BJ (cell line): ENCODE results near the gene LAP3. TPM values are rescaled to one million over a fixed set of nuclear protein-coding genes. Genes with fewer than 3 reads are reported as not detected.

Experiments
- CTCF ChIA-PET: fragments of 350-600 bp; formaldehyde crosslinking; extraction: SDS; loops from one replicate; lab custom pipeline; 2021; ENCODE audit warnings: antibody characterized with exemption, inconsistent platforms; lab: Yijun Ruan, JAX
- POLR2A ChIA-PET: fragments of 300-600 bp; sonication (Branson Sonifier 250); formaldehyde crosslinking; extraction: SDS; loops from one replicate; lab custom pipeline; 2021; ENCODE audit warnings: antibody characterized with exemption; lab: Charles Lee
- DNase-seq: peaks from one replicate; pipeline ENCODE4 v3.0.0-alpha.2; 2011; ENCODE audit warnings: low read depth
- H3K27me3 ChIP-seq: 2 replicates; pipeline ENCODE4 v1.6.0; 2011; ENCODE audit warnings: low read length; ENCODE audit not compliant: control insufficient read depth, insufficient read depth
- H3K36me3 ChIP-seq: 2 replicates; pipeline ENCODE4 v1.5.1; 2011; ENCODE audit warnings: low read length; ENCODE audit not compliant: control insufficient read depth, insufficient read depth
- H3K4me3 ChIP-seq: 2 replicates; pipeline ENCODE4 v1.5.1; 2011; ENCODE audit warnings: low read depth, mild to moderate bottlenecking, control low read depth, low read length
- CTCF ChIP-seq: IDR thresholded peaks from 2 replicates; pipeline ENCODE4 v1.5.1; 2011; ENCODE audit warnings: low read depth, mild to moderate bottlenecking, control low read depth, inconsistent platforms, low read length, moderate library complexity; ENCODE audit not compliant: insufficient read depth
- polyA plus RNA-seq: library from polyadenylated mRNA; depleted of rRNA; stranded (reverse); fragments of >200 nt; gene quantifications from 2 replicates; pipeline ENCODE4 v1.2.3, GENCODE V29; 2011

Gene LAP3
- polyA plus RNA-seq, 1 experiment = 42.8 TPM

GRCh38 chr4:17560065-17560673, 16.8 kb upstream of the LAP3 start:
- POLR2A ChIA-PET = no interaction called here

DNA sequence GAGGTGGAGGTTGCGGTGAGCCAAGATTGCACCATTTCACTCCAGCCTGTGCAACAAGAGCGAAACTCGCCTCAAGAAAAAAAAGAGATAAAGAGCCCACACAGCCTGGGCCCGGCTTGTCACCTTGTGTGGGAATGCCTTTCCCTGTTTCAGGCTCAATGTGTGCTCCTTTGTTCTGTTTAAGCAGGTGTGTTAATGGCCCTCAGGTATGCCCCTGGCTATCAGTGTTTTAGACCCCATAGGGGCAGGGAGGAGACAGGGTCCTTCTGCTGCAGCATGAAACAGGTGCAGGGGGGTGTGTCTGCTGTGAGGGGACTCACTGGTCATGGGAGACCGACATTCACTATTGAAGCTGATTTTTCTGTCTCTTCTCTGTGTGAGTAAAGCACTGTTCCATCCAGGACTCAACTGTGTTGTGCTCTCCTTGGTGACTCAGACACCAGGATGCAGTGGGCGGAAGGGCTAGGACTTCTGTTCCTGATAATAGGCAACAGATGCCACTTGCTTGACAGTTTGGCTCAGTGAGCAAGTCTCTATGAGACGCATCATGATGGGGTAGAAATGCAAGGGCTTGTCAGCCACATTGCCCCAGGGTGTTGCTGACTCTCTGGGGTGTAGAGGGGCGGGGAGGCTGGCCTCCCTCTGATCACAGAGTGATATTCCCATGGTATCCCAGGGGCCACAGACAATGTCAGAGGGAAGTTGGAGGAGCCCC, 15.6 kb upstream of the LAP3 start:
- Histone ChIP-seq H3K4me3 (no peak overlapping the region), H3K27me3 (no peaks in the 10 kb centered on the region), H3K36me3 (no peaks in the 10 kb centered on the region)
- ChIA-PET CTCF (no interaction called here), POLR2A (no interaction called here)
- no peak for TF ChIP-seq CTCF
- DNase-seq = peak; percentile 66

More at GRCh38 chr4:17560065-17560673, 16.8 kb upstream of the LAP3 start:
- Histone ChIP-seq H3K27me3 (no peaks in the 10 kb centered on the region; the same call in 1 of the 2 replicates), H3K4me3 (no peak overlapping the region), H3K36me3 (no peaks in the 10 kb centered on the region)
- CTCF ChIA-PET = interaction anchor here (3.3 kb wide), 1 partner anchor 11 kb away, joined by 15 read pairs; no protein-coding TSS in a partner anchor
- no peak for DNase-seq
- no peak for TF ChIP-seq CTCF

- H3K27me3 ChIP-seq = no peaks in the 10 kb centered on the region
- no peaks in the 10 kb centered on the region for H3K36me3 ChIP-seq
- DNase-seq = no peak
- no peak overlapping the region for H3K4me3 ChIP-seq
- no peak for TF ChIP-seq CTCF
- CTCF ChIA-PET = interaction anchor here (0.8 kb wide), 1 partner anchor 1026 kb away, joined by 3 read pairs; no protein-coding TSS in a partner anchor
- POLR2A ChIA-PET = no interaction called here
Observed at GRCh38 chr4:17562157-17562556, 14.8 kb upstream of the LAP3 start.

- Histone ChIP-seq H3K4me3 (no peak overlapping the region), H3K36me3 (no peaks in the 10 kb centered on the region), H3K27me3 (no peaks in the 10 kb centered on the region)
- no peak for TF ChIP-seq CTCF
- CTCF ChIA-PET = interaction anchor here (1.2 kb wide), 1 partner anchor 17 kb away, joined by 3 read pairs; no protein-coding TSS in a partner anchor
- POLR2A ChIA-PET = no interaction called here
- no peak for DNase-seq
Observed at GRCh38 chr4:17565846-17566245, 11.2 kb upstream of the LAP3 start.

DNA sequence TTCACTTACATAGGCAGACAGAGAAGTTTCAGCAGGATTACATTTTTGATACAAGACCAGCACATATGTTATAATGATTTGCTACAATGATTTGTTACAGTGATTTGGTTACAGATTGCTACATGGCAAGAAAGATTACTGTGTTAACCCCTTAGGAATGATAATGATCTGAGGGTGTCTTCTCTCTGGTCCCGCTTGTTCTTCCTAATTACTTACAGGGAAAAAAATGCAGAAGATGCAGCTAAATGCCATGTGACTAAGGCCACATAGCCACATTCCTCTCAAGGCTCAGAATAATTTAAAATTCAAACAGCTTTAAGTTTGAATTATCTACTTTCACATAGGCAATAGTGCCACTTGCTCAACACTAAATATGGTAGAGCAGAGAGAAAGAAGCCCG, 9.7 kb upstream of the LAP3 start:
- TF ChIP-seq CTCF = no peak
- Histone ChIP-seq H3K4me3 (no peak overlapping the region), H3K27me3 (no peaks in the 10 kb centered on the region), H3K36me3 (no peaks in the 10 kb centered on the region)
- POLR2A ChIA-PET = no interaction called here
- DNase-seq = no peak
- CTCF ChIA-PET = interaction anchor here (0.7 kb wide), 1 partner anchor 69 kb away, joined by 3 read pairs; no protein-coding TSS in a partner anchor
